Retinal pigment epithelial cell (primary cell): ENCODE data around the gene RIC8B.

Source experiments
- DNase-seq: peaks from one replicate; pipeline ENCODE4 v3.0.0-alpha.2; 2010; ENCODE audit warnings: low read depth
- H3K4me3 ChIP-seq: 2 replicates; pipeline ENCODE4 v1.5.1; 2011; ENCODE audit warnings: mild to moderate bottlenecking, low read length, control low read depth, moderate library complexity
- TF ChIP-seq, protein P1 (sequence below): conservative IDR thresholded peaks from 2 replicates; pipeline ENCODE4 v1.5.1; 2011; ENCODE audit warnings: low read depth, low read length, control low read depth, inconsistent platforms

Gene RIC8B

DNA sequence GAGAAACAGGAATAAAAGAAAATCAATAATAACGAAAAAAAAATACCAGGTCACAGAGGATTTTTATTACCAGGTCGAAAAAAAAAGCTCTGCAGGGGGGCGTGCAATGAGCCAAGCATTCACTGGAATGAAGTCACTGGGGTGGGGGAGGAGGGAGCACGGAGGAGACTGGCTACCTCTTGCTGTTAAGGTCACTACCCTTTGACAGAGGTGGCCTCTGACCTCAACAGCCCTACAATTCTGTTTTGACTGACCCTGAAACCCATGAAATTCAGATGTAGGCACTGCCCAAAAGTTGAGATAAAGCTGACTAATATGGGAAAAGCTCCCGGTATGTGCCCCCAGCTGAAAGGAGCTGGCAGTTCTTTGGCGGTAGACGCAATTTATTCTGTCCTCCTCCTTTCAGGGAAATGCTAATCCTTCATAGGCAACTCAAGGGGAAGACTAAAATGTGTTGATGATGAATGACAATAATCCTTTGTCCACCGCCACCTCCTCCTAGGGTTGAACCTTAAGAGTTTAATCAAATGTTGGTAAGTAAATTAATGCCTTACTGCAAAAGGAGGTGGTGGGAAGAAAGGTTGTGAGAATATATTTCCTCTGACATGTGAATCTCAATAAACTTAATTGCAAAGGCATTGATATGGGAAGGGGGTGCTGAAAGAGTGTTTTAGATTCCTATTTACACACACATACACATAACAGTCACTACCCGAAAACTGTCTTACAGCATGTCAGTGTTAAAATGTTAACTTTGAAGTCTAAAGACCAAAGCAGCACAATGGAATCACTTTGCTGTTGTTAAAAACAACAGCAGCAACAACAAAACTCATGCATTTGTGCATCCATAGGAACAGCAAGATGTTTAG lies 6.3 kb upstream of the RIC8B start:
- TF ChIP-seq, protein P1, sequence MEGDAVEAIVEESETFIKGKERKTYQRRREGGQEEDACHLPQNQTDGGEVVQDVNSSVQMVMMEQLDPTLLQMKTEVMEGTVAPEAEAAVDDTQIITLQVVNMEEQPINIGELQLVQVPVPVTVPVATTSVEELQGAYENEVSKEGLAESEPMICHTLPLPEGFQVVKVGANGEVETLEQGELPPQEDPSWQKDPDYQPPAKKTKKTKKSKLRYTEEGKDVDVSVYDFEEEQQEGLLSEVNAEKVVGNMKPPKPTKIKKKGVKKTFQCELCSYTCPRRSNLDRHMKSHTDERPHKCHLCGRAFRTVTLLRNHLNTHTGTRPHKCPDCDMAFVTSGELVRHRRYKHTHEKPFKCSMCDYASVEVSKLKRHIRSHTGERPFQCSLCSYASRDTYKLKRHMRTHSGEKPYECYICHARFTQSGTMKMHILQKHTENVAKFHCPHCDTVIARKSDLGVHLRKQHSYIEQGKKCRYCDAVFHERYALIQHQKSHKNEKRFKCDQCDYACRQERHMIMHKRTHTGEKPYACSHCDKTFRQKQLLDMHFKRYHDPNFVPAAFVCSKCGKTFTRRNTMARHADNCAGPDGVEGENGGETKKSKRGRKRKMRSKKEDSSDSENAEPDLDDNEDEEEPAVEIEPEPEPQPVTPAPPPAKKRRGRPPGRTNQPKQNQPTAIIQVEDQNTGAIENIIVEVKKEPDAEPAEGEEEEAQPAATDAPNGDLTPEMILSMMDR: no peak
- no peak overlapping the region for H3K4me3 ChIP-seq
- peak; percentile 62 for DNase-seq

DNA sequence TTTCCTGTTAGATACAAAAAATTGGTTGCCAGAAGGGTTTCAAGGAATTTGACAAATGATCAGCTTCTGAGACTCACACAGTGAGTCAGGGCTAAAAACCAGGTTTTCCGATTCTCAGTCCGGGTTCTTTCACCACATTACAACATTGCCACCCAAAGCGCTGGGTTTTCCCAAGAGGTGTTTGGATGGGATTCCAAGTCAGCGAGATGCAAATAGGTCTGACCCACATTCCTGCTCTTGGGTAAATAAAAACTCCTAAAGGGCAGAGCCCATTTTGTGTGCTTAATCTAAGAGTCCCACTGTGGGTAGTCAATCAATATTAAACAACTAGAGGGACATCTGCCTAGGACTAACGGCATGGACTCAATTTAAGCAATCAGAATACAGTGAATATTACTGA lies 5.4 kb upstream of the RIC8B start:
- no peak overlapping the region for H3K4me3 ChIP-seq
- TF ChIP-seq, protein P1: no peak
- DNase-seq: no peak

DNA sequence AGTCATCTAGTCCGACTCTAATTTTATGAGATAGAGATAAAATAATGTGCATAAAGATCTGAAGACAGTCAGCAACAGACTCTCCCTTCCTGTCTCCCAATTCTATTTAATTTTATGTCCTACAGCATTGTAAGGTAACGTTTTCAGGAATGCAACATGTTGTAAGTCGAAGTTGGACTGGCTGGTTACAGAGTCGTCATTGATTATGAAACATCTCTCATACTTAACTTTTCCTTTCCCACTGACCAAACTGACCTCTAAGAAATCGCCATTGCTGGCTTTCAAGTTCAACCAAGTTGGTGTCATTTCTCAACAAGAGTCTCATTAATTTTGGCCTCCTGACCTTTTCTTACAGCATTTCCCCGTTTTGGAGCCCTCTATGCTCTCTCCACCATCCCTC lies 4.9 kb upstream of the RIC8B start:
- no peak overlapping the region for H3K4me3 ChIP-seq
- DNase-seq: no peak
- TF ChIP-seq, protein P1: no peak

DNA sequence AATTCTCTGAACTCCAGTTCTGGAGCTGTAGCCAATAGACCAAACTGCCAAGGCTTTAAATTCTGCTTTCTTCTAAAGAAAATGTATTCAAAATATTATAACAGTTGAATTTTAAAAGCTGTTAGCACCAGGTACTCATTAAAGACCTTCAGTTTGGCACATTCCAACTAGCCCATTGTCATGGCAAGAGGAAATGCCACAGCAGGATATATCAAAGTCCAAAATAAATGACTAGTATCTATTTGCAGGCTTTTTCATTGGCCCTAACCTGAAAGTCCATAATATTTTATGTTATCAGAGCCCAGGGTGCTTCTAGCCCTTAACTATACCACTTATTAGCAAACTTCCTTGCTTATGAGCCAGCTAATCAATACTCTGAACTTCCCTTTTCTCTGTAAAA lies 3.1 kb upstream of the RIC8B start:
- TF ChIP-seq, protein P1: no peak
- no peak for DNase-seq
- H3K4me3 ChIP-seq: no peak overlapping the region

DNA sequence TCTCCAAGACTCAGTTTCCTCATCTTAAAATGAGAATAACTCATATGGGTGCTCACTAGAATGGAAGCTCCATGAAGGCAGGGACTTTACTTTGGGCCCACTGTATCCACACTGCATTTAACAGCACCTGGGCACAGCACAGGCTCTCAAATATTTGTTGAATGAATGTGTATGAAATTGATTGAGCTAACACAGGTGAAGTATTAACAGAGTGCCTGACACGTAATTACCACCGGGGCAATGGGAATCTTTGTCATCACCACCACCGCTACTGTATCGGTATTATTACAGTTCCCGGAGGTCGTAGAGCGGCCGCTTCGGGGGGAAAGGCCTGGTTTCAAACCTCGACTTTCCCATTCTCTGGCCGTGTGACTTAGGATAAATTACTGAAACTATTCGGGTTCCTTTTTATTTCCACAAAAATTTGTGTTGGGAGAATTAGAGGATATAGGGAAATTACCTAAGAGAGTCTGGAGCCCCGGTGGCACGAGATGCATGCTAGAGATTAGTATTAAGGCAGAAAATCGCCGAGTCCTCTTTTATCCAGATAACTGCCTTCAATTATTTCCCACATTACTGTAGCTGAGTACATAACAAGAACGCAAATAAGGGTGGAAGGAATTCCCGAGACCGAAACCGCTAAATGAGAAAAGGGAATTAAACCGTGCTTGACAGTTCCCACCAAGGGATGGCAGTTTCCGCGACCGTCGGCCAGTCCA lies 1.0 kb upstream of the RIC8B start:
- TF ChIP-seq, protein P1: no peak
- DNase-seq: no peak
- peak overlapping the region; percentile 91 for H3K4me3 ChIP-seq

DNA sequence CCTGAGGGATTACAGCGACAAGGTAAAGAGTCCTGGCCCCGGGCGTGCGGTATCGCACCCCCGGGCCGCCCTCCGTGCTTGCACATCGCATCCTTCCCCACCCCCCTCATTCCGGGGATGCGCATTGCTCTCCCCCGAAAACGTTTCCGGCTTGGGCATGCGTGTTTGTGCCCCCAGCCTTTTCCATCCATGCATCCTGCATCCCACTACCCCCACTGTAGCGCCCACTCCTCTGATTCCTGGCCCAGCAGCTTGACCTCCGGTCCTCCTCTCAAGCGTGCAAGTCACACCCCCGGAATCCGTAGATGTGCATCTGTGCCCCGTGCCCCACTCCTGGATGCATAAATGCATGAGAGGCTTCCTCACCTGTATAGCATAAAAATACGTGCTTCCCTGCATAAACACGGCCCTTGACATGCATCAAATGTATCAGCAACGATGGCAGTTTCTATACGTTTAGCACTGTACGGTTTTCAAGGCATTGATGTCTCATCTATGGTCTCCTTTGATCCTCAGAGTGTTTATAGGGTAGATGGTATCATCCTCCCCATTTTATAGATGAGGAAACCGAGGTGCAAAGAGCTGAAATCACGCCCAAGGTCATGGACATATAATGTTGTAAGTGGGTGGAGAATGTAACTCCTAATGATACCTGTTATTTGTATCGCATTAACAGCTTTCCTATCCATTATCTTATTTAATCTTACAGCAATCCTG lies 484 bp downstream of the RIC8B start:
- DNase-seq: no peak
- H3K4me3 ChIP-seq: peak overlapping the region; percentile 91
- TF ChIP-seq, protein P1: no peak
